Measurements from ENCODE around the gene NNT. TPM values are rescaled to one million over a fixed set of nuclear protein-coding genes. Genes with fewer than 3 reads are reported as not detected.

Gene NNT
- total and polyA plus RNA-seq, 2 of the 13 experiments (the other 11 are each of a cell fraction or from before 2014, with no cell fraction given) = 21.1 to 58.0 TPM

GRCh38 chr5:43588842-43589241, 14.1 kb upstream of the NNT start (continued):
- TF ChIP-seq HNF4A (CRISPR knock-in tag; IDR thresholded peaks at IDR 0.05) (no peak), ZNF224 (CRISPR knock-in tag; IDR thresholded peaks at IDR 0.05) (no peak), ZFP90 (CRISPR knock-in tag; IDR thresholded peaks at IDR 0.05; ENCODE audit: borderline replicate concordance) (no peak), ELF3 (CRISPR knock-in tag; IDR thresholded peaks at IDR 0.05) (no peak), RARG (CRISPR knock-in tag; IDR thresholded peaks at IDR 0.05; ENCODE audit: low read depth) (no peak), SPEN (CRISPR knock-in tag; IDR thresholded peaks at IDR 0.05; ENCODE audit: low read depth) (no peak), ZNF451 (CRISPR knock-in tag; IDR thresholded peaks at IDR 0.05) (no peak)
- TF ChIP-seq, protein P1, sequence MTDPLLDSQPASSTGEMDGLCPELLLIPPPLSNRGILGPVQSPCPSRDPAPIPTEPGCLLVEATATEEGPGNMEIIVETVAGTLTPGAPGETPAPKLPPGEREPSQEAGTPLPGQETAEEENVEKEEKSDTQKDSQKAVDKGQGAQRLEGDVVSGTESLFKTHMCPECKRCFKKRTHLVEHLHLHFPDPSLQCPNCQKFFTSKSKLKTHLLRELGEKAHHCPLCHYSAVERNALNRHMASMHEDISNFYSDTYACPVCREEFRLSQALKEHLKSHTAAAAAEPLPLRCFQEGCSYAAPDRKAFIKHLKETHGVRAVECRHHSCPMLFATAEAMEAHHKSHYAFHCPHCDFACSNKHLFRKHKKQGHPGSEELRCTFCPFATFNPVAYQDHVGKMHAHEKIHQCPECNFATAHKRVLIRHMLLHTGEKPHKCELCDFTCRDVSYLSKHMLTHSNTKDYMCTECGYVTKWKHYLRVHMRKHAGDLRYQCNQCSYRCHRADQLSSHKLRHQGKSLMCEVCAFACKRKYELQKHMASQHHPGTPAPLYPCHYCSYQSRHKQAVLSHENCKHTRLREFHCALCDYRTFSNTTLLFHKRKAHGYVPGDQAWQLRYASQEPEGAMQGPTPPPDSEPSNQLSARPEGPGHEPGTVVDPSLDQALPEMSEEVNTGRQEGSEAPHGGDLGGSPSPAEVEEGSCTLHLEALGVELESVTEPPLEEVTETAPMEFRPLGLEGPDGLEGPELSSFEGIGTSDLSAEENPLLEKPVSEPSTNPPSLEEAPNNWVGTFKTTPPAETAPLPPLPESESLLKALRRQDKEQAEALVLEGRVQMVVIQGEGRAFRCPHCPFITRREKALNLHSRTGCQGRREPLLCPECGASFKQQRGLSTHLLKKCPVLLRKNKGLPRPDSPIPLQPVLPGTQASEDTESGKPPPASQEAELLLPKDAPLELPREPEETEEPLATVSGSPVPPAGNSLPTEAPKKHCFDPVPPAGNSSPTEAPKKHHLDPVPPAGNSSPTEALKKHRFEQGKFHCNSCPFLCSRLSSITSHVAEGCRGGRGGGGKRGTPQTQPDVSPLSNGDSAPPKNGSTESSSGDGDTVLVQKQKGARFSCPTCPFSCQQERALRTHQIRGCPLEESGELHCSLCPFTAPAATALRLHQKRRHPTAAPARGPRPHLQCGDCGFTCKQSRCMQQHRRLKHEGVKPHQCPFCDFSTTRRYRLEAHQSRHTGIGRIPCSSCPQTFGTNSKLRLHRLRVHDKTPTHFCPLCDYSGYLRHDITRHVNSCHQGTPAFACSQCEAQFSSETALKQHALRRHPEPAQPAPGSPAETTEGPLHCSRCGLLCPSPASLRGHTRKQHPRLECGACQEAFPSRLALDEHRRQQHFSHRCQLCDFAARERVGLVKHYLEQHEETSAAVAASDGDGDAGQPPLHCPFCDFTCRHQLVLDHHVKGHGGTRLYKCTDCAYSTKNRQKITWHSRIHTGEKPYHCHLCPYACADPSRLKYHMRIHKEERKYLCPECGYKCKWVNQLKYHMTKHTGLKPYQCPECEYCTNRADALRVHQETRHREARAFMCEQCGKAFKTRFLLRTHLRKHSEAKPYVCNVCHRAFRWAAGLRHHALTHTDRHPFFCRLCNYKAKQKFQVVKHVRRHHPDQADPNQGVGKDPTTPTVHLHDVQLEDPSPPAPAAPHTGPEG (CRISPR knock-in tag; IDR thresholded peaks at IDR 0.05) = no peak

GRCh38 chr5:43589310-43589709, 13.7 kb upstream of the NNT start:
- Histone ChIP-seq H3K9ac (ENCODE audit: insufficient read depth, low read depth, low read length) (no peak overlapping the region), H3K9me3 (ENCODE audit: low read length) (no peaks in the 10 kb centered on the region), H3K27ac (ENCODE audit: extremely low read length, insufficient read depth, low read length) (no peak overlapping the region), H2AFZ (ENCODE audit: low read length) (no peak overlapping the region), H3K36me3 (replicated peaks in 1 of 2; ENCODE audit: control insufficient read depth in 1 of 2, insufficient read depth in 2 of 2, low read length in 2 of 2) (0 out of 5 replicates have a peak, but pooled peaks cover 0 to 3% of the 10 kb centered on the region in 2 experiments), H3K4me3 (replicated peaks in 1 of 3; ENCODE audit: insufficient read depth in 1 of 3, low read depth in 2 of 3, low read length in 3 of 3) (no peak overlapping the region), H3K27me3 (ENCODE audit: control insufficient read depth in 1 of 2, insufficient read depth in 2 of 2, low read length in 2 of 2) (no peaks in the 10 kb centered on the region), H3K79me2 (ENCODE audit: insufficient read depth, low read length) (no peaks in the 10 kb centered on the region), H3K4me1 (ENCODE audit: insufficient read depth, low read length) (no peaks in the 10 kb centered on the region), H4K20me1 (ENCODE audit: insufficient read depth, low read length) (no peaks in the 10 kb centered on the region), H3K4me2 (ENCODE audit: low read depth, low read length) (no peak overlapping the region)
- ChIA-PET CTCF (ENCODE audit: low intra/inter-chr PET ratio, low total read pairs) (no interaction called here), POLR2A (interaction anchor here (1.6 kb wide), 1 partner anchor 13 kb away, joined by 4 read pairs; the partner anchor contains the start of gene NNT)
- DNase-seq (ENCODE audit: low spot score) (no peak), ATAC-seq (no peak), FAIRE-seq (no peak)
- WGBS (ENCODE audit: low lambda C conversion rate) = 100% methylated on average over 1 of the region's 1 CpG
- intact Hi-C loops (cut with micrococcal nuclease; ENCODE audit: unreplicated experiment) = no loop called here
- no TSS peak for BruUV-seq (replicated peaks)
- TF ChIP-seq, protein P2, sequence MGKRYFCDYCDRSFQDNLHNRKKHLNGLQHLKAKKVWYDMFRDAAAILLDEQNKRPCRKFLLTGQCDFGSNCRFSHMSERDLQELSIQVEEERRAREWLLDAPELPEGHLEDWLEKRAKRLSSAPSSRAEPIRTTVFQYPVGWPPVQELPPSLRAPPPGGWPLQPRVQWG (CRISPR knock-in tag; IDR thresholded peaks at IDR 0.05; ENCODE audit: borderline replicate concordance, low read depth) = no peak
- TF ChIP-seq MAF1 (CRISPR knock-in tag; IDR thresholded peaks at IDR 0.05; ENCODE audit: borderline replicate concordance) (no peak), ZNF577 (CRISPR knock-in tag; IDR thresholded peaks at IDR 0.05; ENCODE audit: borderline replicate concordance, low read depth) (no peak), NFE2L2 (IDR thresholded peaks at IDR 0.05; ENCODE audit: low read length) (peak; percentile 51; the same call in 1 of the 2 replicates)
- in situ Hi-C loops (cut with HindIII; ENCODE audit: extremely low pct_ligation_motif_present, low pct_unique_long_range_greater_than_20kb) = no loop called here

All from HepG2 (cell line).